ENCODE data around the gene CHST9. TPM values are rescaled to one million over a fixed set of nuclear protein-coding genes. Genes with fewer than 3 reads are reported as not detected.

CHST9 gene
- total and polyA plus RNA-seq, 2 of the 4 experiments (the other 2 are of a cell fraction), result not detected

GRCh38 chr18:27114842-27115241, 70.3 kb downstream of the CHST9 start:
- ChIA-PET POLR2A (ENCODE audit: unreplicated experiment) (no interaction called here), CTCF (no interaction called here)
- no peak overlapping the region for H3K56ac ChIP-seq (ENCODE audit: extremely low read depth, insufficient read depth, low read length)
- no peak overlapping the region for H3K9ac ChIP-seq (ENCODE audit: low read depth, low read length)
- no peak overlapping the region for H3K4ac ChIP-seq (ENCODE audit: low read depth, low read length)
- no peaks in the 10 kb centered on the region for H3K36me3 ChIP-seq (ENCODE audit: control insufficient read depth, insufficient read depth, low read length)
- H3K79me1 ChIP-seq (ENCODE audit: low read depth in 1 of 2, low read length in 2 of 2), result no peaks in the 10 kb centered on the region
- no peaks in the 10 kb centered on the region for H3K9me1 ChIP-seq (ENCODE audit: insufficient read depth, low read length)
- H3K27me3 ChIP-seq (ENCODE audit: control insufficient read depth, insufficient read depth, low read length), result no peaks in the 10 kb centered on the region
- no peak overlapping the region for H2AFZ ChIP-seq (replicated peaks; ENCODE audit: low read length, poor library complexity)
- H2BK120ac ChIP-seq (ENCODE audit: low read depth, low read length), result no peak overlapping the region
- H3K27ac ChIP-seq (ENCODE audit: insufficient read depth, low read length), result no peak overlapping the region
- intact Hi-C loops (cut with micrococcal nuclease) (no loop called here), dilution Hi-C loops (cut with HindIII; ENCODE audit: low sequenced_read_pairs, unreplicated experiment) (no loop called here), in situ Hi-C loops (cut with MboI; ENCODE audit: low sequenced_read_pairs) (no loop called here)
- H4K20me1 ChIP-seq (ENCODE audit: insufficient read depth, low read length), result no peaks in the 10 kb centered on the region
- no peak overlapping the region for H2BK5ac ChIP-seq (ENCODE audit: low read depth, low read length, poor library complexity, severe bottlenecking)
- BruUV-seq (replicated peaks), result no TSS peak
- H4K8ac ChIP-seq (ENCODE audit: low read depth in 2 of 2, low read length in 2 of 2), result no peak overlapping the region
- no peak overlapping the region for H3K14ac ChIP-seq (replicated peaks; ENCODE audit: low read depth, low read length)
- H3K4me1 ChIP-seq (ENCODE audit: control insufficient read depth, insufficient read depth, low read length), result no peaks in the 10 kb centered on the region
- no peak overlapping the region for H3K4me3 ChIP-seq (ENCODE audit: insufficient read depth, low read depth, low read length)
- WGBS, 2 experiments (ENCODE audit: extremely low coverage in 2 of 2, insufficient read length in 1 of 2), result no CpG with 5 or more reads among the region's 3 CpGs
- ATAC-seq (ENCODE audit: low read depth) (no peak), DNase-seq (no peak)
- H3K18ac ChIP-seq (ENCODE audit: low read depth, low read length), result no peak overlapping the region
- no peak overlapping the region for H2BK20ac ChIP-seq (ENCODE audit: low read depth, low read length)
- no peak overlapping the region for H2BK15ac ChIP-seq (ENCODE audit: low read depth, low read length)
- H3K9me3 ChIP-seq (ENCODE audit: control insufficient read depth, insufficient read depth, low read length), result peaks cover 4% of the 10 kb centered on the region
- no peak overlapping the region for H3K4me2 ChIP-seq (ENCODE audit: low read depth, low read length)
- H2AK5ac ChIP-seq (ENCODE audit: low read depth, low read length), result no peak overlapping the region
- H3K23ac ChIP-seq (ENCODE audit: low read depth, low read length), result no peak overlapping the region
- H4K91ac ChIP-seq (ENCODE audit: insufficient read depth, low read depth, low read length), result no peak overlapping the region
- H2AK9ac ChIP-seq (replicated peaks; ENCODE audit: low read depth, low read length, poor library complexity), result no peak overlapping the region
- H4K5ac ChIP-seq (ENCODE audit: low read depth, low read length), result no peak overlapping the region
- TF ChIP-seq FOS (IDR thresholded peaks at IDR 0.05; ENCODE audit: low read depth, low read length), result no peak
- TF ChIP-seq MXI1 (IDR thresholded peaks at IDR 0.05; ENCODE audit: borderline replicate concordance, low read depth, low read length), result no peak
- no peak for TF ChIP-seq BHLHE40 (IDR thresholded peaks at IDR 0.05; ENCODE audit: low read depth, low read length)
- no peak for TF ChIP-seq RFX5 (IDR thresholded peaks at IDR 0.05; ENCODE audit: low read depth, low read length)
- TF ChIP-seq RAD21 (IDR thresholded peaks at IDR 0.05; ENCODE audit: low read length), result no peak
- TF ChIP-seq MAZ (IDR thresholded peaks at IDR 0.05; ENCODE audit: borderline replicate concordance, low read depth, low read length), result no peak
- TF ChIP-seq RCOR1 (IDR thresholded peaks at IDR 0.05; ENCODE audit: insufficient replicate concordance, low read length), result no peak
- no peak for TF ChIP-seq ELK1 (IDR thresholded peaks at IDR 0.05; ENCODE audit: borderline replicate concordance, low read depth, low read length)
- no peak for TF ChIP-seq CHD1 (IDR thresholded peaks at IDR 0.05; ENCODE audit: low read depth, low read length)
- TF ChIP-seq CTCF (conservative IDR thresholded peaks at IDR 0.05; ENCODE audit: low read depth, low read length), result no peak
- TF ChIP-seq SMC3 (IDR thresholded peaks at IDR 0.05; ENCODE audit: low read depth, low read length), result no peak
- TF ChIP-seq USF2 (IDR thresholded peaks at IDR 0.05; ENCODE audit: low read depth, low read length), result no peak
- no peak for TF ChIP-seq CEBPB (IDR thresholded peaks at IDR 0.05; ENCODE audit: low read depth, low read length)
- TF ChIP-seq NFE2L2 (IDR thresholded peaks at IDR 0.05; ENCODE audit: low read depth, low read length), result no peak
- no peak for TF ChIP-seq MAFK (IDR thresholded peaks at IDR 0.05; ENCODE audit: low read depth, low read length)

Measured in IMR-90 (cell line).